GM10248 (cell line): ENCODE results near the gene B4GALT6.

Experiments
- CTCF ChIA-PET: fragments of 300-600 bp; sonication (Branson Sonifier 250); formaldehyde crosslinking; extraction: SDS; loops from one replicate; lab custom pipeline; 2021; ENCODE audit warnings: antibody characterized with exemption; lab: Yijun Ruan, JAX
- POLR2A ChIA-PET: fragments of 350-650 bp; sonication (Branson Sonifier 250); formaldehyde crosslinking; extraction: SDS; loops from one replicate; lab custom pipeline; 2020; ENCODE audit warnings: antibody characterized with exemption; lab: Yijun Ruan, JAX
- DNase-seq: peaks from one replicate; pipeline ENCODE4 v3.0.0; 2012; ENCODE audit errors: extremely low spot score
- TF ChIP-seq, protein P1 (sequence below): IDR thresholded peaks from 2 replicates; pipeline ENCODE4 v1.5.1; 2012; ENCODE audit warnings: mild to moderate bottlenecking, low read depth; ENCODE audit errors: extremely low read depth, missing control alignments, control extremely low read depth

Gene B4GALT6

DNA sequence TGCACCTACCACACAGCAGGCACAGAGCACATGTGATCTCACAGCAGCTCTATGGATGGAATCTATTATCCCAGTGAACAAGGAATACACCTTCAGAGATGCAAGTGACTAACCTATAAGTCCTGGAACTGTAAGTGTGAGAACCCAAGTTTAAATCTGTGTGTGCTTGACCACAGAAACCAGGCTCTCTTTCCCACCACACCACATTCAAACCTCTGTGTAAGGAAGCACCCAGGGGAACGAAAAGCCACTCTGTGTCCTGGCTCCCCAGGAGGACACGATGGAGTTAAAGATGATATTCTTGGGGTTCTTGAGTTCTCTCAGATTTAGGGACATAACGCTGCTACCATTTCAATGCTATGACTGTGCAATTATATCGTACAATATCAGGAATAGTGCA, 53.8 kb downstream of the B4GALT6 start:
- DNase-seq: no peak
- POLR2A ChIA-PET: no interaction called here
- TF ChIP-seq, protein P1, sequence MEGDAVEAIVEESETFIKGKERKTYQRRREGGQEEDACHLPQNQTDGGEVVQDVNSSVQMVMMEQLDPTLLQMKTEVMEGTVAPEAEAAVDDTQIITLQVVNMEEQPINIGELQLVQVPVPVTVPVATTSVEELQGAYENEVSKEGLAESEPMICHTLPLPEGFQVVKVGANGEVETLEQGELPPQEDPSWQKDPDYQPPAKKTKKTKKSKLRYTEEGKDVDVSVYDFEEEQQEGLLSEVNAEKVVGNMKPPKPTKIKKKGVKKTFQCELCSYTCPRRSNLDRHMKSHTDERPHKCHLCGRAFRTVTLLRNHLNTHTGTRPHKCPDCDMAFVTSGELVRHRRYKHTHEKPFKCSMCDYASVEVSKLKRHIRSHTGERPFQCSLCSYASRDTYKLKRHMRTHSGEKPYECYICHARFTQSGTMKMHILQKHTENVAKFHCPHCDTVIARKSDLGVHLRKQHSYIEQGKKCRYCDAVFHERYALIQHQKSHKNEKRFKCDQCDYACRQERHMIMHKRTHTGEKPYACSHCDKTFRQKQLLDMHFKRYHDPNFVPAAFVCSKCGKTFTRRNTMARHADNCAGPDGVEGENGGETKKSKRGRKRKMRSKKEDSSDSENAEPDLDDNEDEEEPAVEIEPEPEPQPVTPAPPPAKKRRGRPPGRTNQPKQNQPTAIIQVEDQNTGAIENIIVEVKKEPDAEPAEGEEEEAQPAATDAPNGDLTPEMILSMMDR: no peak
- CTCF ChIA-PET: no interaction called here

DNA sequence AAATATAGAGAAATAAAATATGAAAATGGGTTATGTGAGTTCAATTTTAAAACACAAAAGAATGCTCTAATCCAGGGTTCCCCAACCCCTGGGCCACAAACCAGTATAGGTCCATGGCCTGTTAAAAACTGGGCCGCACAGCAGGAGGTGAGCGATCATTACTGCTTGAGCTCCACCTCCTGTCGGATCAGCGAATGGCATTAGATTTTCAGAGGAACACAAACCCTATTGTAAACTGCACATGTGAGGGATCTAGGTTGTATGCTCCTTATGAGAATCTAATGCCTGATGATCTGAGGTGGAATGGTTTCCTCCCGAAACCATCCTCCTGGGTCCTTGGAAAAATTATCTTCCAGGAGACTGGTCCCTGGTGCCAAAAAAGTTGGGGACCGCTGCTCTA, 58.0 kb downstream of the B4GALT6 start:
- POLR2A ChIA-PET: no interaction called here
- TF ChIP-seq, protein P1: no peak
- CTCF ChIA-PET: no interaction called here
- DNase-seq: no peak

DNA sequence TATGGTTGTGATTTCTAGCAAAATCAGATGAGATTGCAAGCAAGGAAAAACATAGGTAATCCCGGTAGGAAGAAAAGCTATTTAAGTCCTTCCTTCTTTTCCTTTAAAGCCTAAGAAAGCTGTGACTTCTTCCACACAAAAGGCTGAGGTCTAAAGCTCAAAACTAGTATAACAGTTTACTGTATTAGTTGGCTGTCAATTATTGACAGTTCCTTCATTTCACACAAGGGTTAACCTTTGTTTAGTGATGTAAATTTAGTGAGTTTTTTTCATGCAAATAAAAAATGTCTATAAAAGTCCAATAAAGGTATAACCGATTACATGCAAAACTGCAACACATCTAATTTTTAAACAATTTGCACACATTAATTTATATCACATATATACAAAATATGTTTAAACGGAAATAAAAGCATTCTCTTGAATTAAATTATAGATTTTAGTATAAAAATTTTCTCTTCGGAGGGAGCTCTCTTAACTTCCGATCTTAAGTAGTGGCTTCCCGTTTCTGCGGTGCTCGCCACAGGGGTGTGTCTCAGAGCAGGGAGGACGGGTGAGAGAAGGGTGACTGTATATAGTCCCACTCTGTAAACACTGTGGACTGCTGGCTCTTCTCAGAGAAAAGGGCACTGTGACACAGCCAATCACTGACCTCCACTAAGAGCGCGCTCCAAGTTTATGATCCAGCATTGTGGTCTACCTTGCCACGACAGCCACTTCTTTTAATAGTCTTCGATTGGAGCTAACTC, 59.3 kb downstream of the B4GALT6 start:
- CTCF ChIA-PET: interaction anchor here (0.9 to 1.4 kb wide), 2 partner anchors 17 to 21 kb away, joined by 3 read pairs; no protein-coding TSS in a partner anchor
- no peak for DNase-seq
- POLR2A ChIA-PET: no interaction called here
- TF ChIP-seq, protein P1: no peak

GRCh38 chr18:31619291-31619690, 65.1 kb downstream of the B4GALT6 start:
- TF ChIP-seq, protein P1: no peak
- CTCF ChIA-PET: interaction anchor here (1.0 kb wide), 1 partner anchor 8 kb away, joined by 4 read pairs; no protein-coding TSS in a partner anchor
- POLR2A ChIA-PET: interaction anchor here (0.7 kb wide), 1 partner anchor 121 kb away, joined by 3 read pairs; no protein-coding TSS in a partner anchor
- DNase-seq: no peak

DNA sequence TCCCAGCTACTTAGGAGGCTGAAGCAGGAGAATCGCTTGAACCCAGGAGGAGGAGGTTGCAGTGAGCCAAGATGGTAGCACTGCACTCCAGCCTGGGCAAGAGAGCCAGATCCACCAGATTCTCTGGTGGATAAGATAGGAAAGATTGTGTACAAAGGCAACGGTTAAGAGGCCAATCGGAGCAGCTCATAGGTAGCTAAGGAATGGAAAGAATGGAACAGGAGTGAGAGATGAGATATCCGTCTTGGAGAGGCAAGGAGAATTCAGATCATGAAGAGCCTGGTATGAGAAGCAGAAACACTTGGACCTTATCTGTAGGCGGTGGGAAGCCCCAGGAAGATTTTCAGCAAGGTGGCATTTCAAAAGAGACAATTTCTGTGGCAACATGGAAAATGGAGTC, 65.6 kb downstream of the B4GALT6 start:
- TF ChIP-seq, protein P1: no peak
- DNase-seq: no peak
- CTCF ChIA-PET: no interaction called here
- POLR2A ChIA-PET: interaction anchor here (0.7 kb wide), 1 partner anchor 120 kb away, joined by 3 read pairs; no protein-coding TSS in a partner anchor

GRCh38 chr18:31617031-31617717, 67.2 kb downstream of the B4GALT6 start:
- DNase-seq: no peak

More at GRCh38 chr18:31617031-31617717, 67.2 kb downstream of the B4GALT6 start:
- POLR2A ChIA-PET: no interaction called here
- TF ChIP-seq, protein P1: no peak
- CTCF ChIA-PET: no interaction called here
